ENCODE results near the gene ZFAND3.

The ZFAND3 gene

GRCh38 chr6:37785663-37786270 is 33.8 kb upstream of the ZFAND3 start:
- Histone ChIP-seq H3K27me3 (ENCODE audit: control insufficient read depth, insufficient read depth, low read length) (peaks cover 5% of the 10 kb centered on the region), H3K36me3 (ENCODE audit: control insufficient read depth, insufficient read depth, low read length) (no peaks in the 10 kb centered on the region), H3K27ac (ENCODE audit: low read depth, low read length) (no peak overlapping the region), H3K9ac (ENCODE audit: low read length) (no peak overlapping the region), H3K4me1 (ENCODE audit: control insufficient read depth, insufficient read depth, low read length) (peaks cover 4% of the 10 kb centered on the region), H3K4me3 (ENCODE audit: low read length) (no peak overlapping the region)

DNA sequence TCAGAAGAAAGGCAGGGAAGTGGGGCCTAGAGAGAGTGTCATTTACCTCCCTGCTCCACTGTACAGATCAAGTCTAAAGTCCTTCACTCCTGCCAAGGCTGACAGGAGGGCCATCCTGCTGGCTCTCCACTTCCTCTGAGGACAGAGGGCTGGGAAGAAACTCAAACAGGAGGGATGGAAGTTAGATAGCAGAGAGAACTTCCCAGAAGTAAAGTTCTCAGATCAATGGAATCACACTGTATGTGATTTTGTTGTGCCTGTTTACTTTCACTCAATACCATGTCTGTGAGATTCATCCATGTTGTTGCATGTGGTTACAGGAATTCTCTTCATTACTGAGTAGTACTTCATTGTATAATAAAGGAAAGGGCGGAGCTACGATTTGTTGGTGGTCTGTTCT is 32.3 kb upstream of the ZFAND3 start:
- H3K36me3 ChIP-seq (ENCODE audit: control insufficient read depth, insufficient read depth, low read length): no peaks in the 10 kb centered on the region
- no peak overlapping the region for H3K9ac ChIP-seq (ENCODE audit: low read length)
- no peak overlapping the region for H3K27ac ChIP-seq (ENCODE audit: low read depth, low read length)
- H3K27me3 ChIP-seq (ENCODE audit: control insufficient read depth, insufficient read depth, low read length): peaks cover 5% of the 10 kb centered on the region
- no peak overlapping the region for H3K4me3 ChIP-seq (ENCODE audit: low read length)
- H3K4me1 ChIP-seq (ENCODE audit: control insufficient read depth, insufficient read depth, low read length): peaks cover 10% of the 10 kb centered on the region

DNA sequence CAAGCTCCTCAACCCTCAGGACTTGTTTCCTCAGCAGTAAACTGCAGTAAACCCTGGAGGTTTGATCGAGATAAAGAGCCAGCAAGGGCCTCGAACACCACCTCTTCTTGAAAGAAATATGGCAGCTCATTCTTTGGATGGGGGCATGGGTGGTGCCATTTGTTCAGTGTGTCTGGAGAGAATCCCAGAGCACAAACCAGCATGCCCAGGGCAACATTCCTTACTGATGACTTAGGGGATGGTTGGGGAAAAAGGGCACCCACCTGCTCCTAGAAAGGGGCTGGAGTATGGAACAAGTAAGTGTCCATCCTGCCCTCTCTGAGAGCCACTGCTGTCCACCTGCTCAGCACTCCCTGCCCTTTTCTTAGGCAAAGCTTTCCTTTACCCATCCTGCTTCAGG is 31.3 kb upstream of the ZFAND3 start:
- no peak overlapping the region for H3K27ac ChIP-seq (ENCODE audit: low read depth, low read length)
- H3K4me3 ChIP-seq (ENCODE audit: low read length): no peak overlapping the region
- peaks cover 8% of the 10 kb centered on the region for H3K4me1 ChIP-seq (ENCODE audit: control insufficient read depth, insufficient read depth, low read length)
- H3K36me3 ChIP-seq (ENCODE audit: control insufficient read depth, insufficient read depth, low read length): no peaks in the 10 kb centered on the region
- no peak overlapping the region for H3K9ac ChIP-seq (ENCODE audit: low read length)
- H3K27me3 ChIP-seq (ENCODE audit: control insufficient read depth, insufficient read depth, low read length): peaks cover 5% of the 10 kb centered on the region

GRCh38 chr6:37791156-37791919 is 28.2 kb upstream of the ZFAND3 start:
- Histone ChIP-seq H3K27ac (ENCODE audit: low read depth, low read length) (no peak overlapping the region), H3K36me3 (ENCODE audit: control insufficient read depth, insufficient read depth, low read length) (no peaks in the 10 kb centered on the region), H3K27me3 (ENCODE audit: control insufficient read depth, insufficient read depth, low read length) (no peaks in the 10 kb centered on the region), H3K4me3 (ENCODE audit: low read length) (no peak overlapping the region), H3K9ac (ENCODE audit: low read length) (no peak overlapping the region), H3K4me1 (ENCODE audit: control insufficient read depth, insufficient read depth, low read length) (peaks cover 6% of the 10 kb centered on the region)

DNA sequence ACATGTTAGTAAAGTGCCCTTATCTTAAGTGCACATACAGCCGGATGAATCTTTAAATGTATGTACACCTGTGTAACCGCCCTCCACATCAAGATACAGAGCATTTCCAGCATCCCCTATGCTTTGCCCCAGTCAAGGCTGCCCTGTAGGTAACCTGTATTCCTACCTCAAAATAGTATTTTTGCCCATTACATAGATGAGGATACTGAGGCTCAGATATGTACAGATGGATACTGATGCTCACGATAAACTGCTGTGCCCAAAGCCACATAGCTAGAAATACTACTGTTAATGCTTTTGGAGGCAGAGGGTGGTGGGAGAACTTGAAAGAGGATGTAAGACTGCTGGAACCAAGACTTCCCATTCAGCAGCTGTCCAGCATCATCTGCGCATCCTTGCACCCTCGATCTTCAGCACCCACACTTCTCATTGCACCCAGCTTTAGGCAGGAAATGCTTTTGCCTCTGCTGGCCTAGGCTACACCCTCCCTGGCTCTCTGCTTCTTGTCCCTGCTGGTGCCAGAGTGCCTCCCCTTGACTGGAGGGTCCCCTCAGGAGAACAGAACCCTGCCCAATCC is 27.0 kb upstream of the ZFAND3 start:
- H3K36me3 ChIP-seq (ENCODE audit: control insufficient read depth, insufficient read depth, low read length): no peaks in the 10 kb centered on the region
- no peak overlapping the region for H3K9ac ChIP-seq (ENCODE audit: low read length)
- no peak overlapping the region for H3K4me3 ChIP-seq (ENCODE audit: low read length)
- no peaks in the 10 kb centered on the region for H3K27me3 ChIP-seq (ENCODE audit: control insufficient read depth, insufficient read depth, low read length)
- H3K27ac ChIP-seq (ENCODE audit: low read depth, low read length): no peak overlapping the region
- H3K4me1 ChIP-seq (ENCODE audit: control insufficient read depth, insufficient read depth, low read length): peaks cover 6% of the 10 kb centered on the region

DNA sequence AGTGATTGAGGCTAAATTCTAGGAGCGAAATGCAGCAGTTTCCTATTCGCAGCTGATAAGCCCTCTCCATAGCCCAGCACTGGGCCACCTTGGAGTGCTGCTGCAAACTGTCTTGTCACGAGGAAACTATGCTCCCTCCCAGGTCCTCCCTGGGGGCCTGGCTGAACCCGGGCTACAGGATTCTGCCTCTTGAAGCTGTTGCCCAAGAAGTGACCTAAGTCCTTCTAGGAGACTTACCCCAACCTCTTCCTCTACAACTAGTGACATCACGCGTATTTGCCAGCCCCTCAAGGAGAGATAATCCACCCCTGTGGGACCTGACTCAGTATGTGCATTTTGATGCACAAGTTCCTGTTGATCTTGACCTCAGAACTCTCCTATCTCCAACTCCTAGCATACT is 26.5 kb upstream of the ZFAND3 start:
- Histone ChIP-seq H3K4me3 (ENCODE audit: low read length) (no peak overlapping the region), H3K27ac (ENCODE audit: low read depth, low read length) (no peak overlapping the region), H3K27me3 (ENCODE audit: control insufficient read depth, insufficient read depth, low read length) (no peaks in the 10 kb centered on the region), H3K9ac (ENCODE audit: low read length) (no peak overlapping the region), H3K4me1 (ENCODE audit: control insufficient read depth, insufficient read depth, low read length) (peaks cover 6% of the 10 kb centered on the region), H3K36me3 (ENCODE audit: control insufficient read depth, insufficient read depth, low read length) (no peaks in the 10 kb centered on the region)

DNA sequence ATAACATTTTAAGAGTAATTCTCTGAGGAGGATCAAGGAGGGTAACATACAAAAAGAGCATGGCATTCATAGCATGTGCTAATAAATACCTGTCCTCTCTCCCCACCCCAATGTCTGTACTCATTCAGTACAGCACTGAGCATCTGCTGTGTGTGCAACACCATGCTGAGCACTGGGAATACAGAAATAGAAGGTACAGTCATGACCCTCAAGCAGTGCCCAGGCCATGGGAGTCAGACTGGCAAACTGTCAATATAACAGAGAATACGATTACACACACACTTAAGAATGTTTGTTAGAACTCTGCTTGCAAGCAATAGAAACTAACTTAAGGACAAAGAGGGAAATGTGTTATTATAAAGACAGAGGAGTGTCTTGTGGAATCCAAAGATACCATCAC is 24.7 kb upstream of the ZFAND3 start:
- Histone ChIP-seq H3K27me3 (ENCODE audit: control insufficient read depth, insufficient read depth, low read length) (no peaks in the 10 kb centered on the region), H3K36me3 (ENCODE audit: control insufficient read depth, insufficient read depth, low read length) (no peaks in the 10 kb centered on the region), H3K27ac (ENCODE audit: low read depth, low read length) (no peak overlapping the region), H3K4me1 (ENCODE audit: control insufficient read depth, insufficient read depth, low read length) (peaks cover 6% of the 10 kb centered on the region), H3K4me3 (ENCODE audit: low read length) (no peak overlapping the region), H3K9ac (ENCODE audit: low read length) (no peak overlapping the region)

- Histone ChIP-seq H3K9ac (ENCODE audit: low read length) (no peak overlapping the region), H3K4me3 (ENCODE audit: low read length) (no peak overlapping the region), H3K27me3 (ENCODE audit: control insufficient read depth, insufficient read depth, low read length) (peaks cover 2% of the 10 kb centered on the region), H3K27ac (ENCODE audit: low read depth, low read length) (no peak overlapping the region), H3K4me1 (ENCODE audit: control insufficient read depth, insufficient read depth, low read length) (no peaks in the 10 kb centered on the region), H3K36me3 (ENCODE audit: control insufficient read depth, insufficient read depth, low read length) (no peaks in the 10 kb centered on the region)
Measured at GRCh38 chr6:37798436-37799262, 20.9 kb upstream of the ZFAND3 start.

GRCh38 chr6:37799263-37799644 is 20.3 kb upstream of the ZFAND3 start:
- Histone ChIP-seq H3K9ac (ENCODE audit: low read length) (no peak overlapping the region), H3K36me3 (ENCODE audit: control insufficient read depth, insufficient read depth, low read length) (no peaks in the 10 kb centered on the region), H3K4me1 (ENCODE audit: control insufficient read depth, insufficient read depth, low read length) (no peaks in the 10 kb centered on the region), H3K4me3 (ENCODE audit: low read length) (no peak overlapping the region), H3K27me3 (ENCODE audit: control insufficient read depth, insufficient read depth, low read length) (peaks cover 2% of the 10 kb centered on the region), H3K27ac (ENCODE audit: low read depth, low read length) (no peak overlapping the region)

DNA sequence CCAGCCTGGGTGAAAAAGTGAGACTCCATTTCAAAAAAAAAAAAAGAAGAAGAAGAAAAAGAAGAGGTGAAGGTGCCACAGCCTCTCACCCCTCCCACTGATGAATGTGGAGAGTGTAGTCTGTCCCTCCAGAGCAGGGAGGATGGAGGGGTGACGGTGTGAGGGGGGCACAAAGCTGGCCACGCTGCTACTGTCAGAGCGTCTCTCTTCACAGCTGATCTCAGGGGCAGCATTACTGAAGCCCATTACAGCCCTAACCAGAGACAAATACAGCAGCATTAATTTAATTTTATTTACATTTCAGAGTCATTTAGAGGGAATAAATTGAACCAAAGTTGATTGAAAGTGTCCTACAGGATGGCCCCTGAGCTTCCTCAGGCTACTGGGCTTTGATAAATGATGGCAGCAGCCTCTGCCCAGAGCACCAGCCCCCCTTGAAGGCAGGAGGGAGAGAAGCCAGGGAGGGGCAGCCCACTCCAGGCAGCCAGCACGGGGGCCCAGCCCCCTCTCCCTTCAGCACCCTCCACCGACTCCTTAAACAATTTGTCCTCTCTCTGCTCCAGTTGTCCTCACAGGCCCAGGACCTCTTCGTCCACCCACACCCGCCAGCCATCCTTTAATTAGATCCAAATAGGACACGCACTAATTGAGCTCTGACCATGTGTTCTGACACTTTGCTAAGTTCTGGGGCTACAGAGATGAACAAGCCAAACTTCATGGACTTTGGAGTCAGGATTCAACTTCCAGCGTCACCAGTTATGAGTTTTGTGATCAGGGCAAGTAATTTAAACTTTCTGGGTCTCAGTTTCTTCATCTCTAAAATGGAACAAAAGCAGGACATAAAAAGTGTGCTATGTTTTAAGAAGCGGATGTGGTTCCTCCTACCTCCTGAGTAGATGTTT is 18.6 kb upstream of the ZFAND3 start:
- Histone ChIP-seq H3K4me1 (ENCODE audit: control insufficient read depth, insufficient read depth, low read length) (no peaks in the 10 kb centered on the region), H3K9ac (ENCODE audit: low read length) (no peak overlapping the region), H3K27me3 (ENCODE audit: control insufficient read depth, insufficient read depth, low read length) (peaks cover 2% of the 10 kb centered on the region), H3K4me3 (ENCODE audit: low read length) (no peak overlapping the region), H3K36me3 (ENCODE audit: control insufficient read depth, insufficient read depth, low read length) (no peaks in the 10 kb centered on the region), H3K27ac (ENCODE audit: low read depth, low read length) (no peak overlapping the region)

GRCh38 chr6:37801605-37801940 is 18.0 kb upstream of the ZFAND3 start:
- Histone ChIP-seq H3K9ac (ENCODE audit: low read length) (no peak overlapping the region), H3K27ac (ENCODE audit: low read depth, low read length) (no peak overlapping the region), H3K36me3 (ENCODE audit: control insufficient read depth, insufficient read depth, low read length) (no peaks in the 10 kb centered on the region), H3K27me3 (ENCODE audit: control insufficient read depth, insufficient read depth, low read length) (peaks cover 2% of the 10 kb centered on the region), H3K4me3 (ENCODE audit: low read length) (no peak overlapping the region), H3K4me1 (ENCODE audit: control insufficient read depth, insufficient read depth, low read length) (no peaks in the 10 kb centered on the region)

DNA sequence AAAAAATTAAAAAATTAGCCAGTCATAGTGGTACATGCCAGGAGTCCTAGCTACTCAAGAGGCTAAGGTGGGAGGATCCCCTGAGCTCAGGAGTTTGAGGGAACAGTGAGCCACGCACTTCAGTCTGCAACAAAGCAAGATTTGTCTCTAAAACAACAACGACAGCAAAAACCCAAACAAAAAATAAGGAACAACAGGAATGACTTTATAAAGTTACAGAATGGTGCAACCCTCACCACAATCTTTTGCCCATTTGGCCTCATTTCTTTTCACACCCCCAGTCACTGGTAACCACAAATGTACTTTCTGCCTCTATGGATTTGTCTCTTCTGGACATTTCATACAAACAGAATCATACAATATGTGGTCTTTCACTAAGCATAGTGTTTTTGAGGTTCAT is 16.7 kb upstream of the ZFAND3 start:
- no peak overlapping the region for H3K27ac ChIP-seq (ENCODE audit: low read depth, low read length)
- H3K4me1 ChIP-seq (ENCODE audit: control insufficient read depth, insufficient read depth, low read length): no peaks in the 10 kb centered on the region
- H3K9ac ChIP-seq (ENCODE audit: low read length): no peak overlapping the region
- no peak overlapping the region for H3K4me3 ChIP-seq (ENCODE audit: low read length)
- H3K36me3 ChIP-seq (ENCODE audit: control insufficient read depth, insufficient read depth, low read length): no peaks in the 10 kb centered on the region
- H3K27me3 ChIP-seq (ENCODE audit: control insufficient read depth, insufficient read depth, low read length): peaks cover 2% of the 10 kb centered on the region
